ENCODE measurements around the gene TSSK3. TPM values are rescaled to one million over a fixed set of nuclear protein-coding genes. Genes with fewer than 3 reads are reported as not detected.

The TSSK3 gene
- total RNA-seq, 4 donors from 2014 or later, result 1.3 to 1.4 TPM; not detected in 2

DNA sequence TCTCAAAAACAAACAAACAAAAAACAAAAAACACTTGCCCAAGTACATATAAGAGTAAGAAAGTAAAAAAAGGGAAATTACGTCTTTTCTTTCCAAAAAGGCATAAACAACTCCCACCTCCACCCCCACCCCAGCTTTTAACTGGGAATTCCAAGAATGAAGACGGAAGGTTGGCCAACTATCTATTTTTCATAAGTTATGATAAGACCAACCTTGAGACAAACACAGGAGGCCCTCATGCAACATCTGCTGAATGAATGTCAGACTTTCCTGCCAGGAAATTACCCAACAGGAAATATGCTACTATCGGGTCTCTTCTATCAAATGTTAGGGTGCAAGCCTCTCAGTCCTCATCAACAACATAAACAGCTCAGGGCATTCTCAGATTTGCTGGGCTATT is 30.0 kb downstream of the TSSK3 start:
- 71 to 76% methylated on average over 2 to 3 of the region's 3 CpGs for whole genome bisulfite sequencing, 2 donors (ENCODE audit: low coverage in 1 of 2)
- Histone ChIP-seq H3K4me1 (peaks cover 23 to 34% (median 29%) of the 10 kb centered on the region in 4 donors), H3K4me3 (no peak overlapping the region), H3K9me3 (no peaks in the 10 kb centered on the region), H3K36me3 (peaks cover 0 to 23% (median 11%) of the 10 kb centered on the region in 4 donors), H3K27me3 (no peaks in the 10 kb centered on the region), H3K27ac (no peak overlapping the region)
- DNase-seq, result no peak
- in situ Hi-C loops (cut with MboI; ENCODE audit: low pct_ligation_motif_present in 1 of 4, low pct_unique_long_range_greater_than_20kb in 1 of 4, low sequenced_read_pairs in 3 of 4), result loop anchor here in 1 of 4 donors (25.0 kb wide), 1 partner anchor 180 kb away; the partner anchor contains the start of genes CCDC28B, DCDC2B, EIF3I and IQCC
- TF ChIP-seq POLR2AphosphoS5 (IDR thresholded peaks at IDR 0.05), result no peak
- TF ChIP-seq POLR2A (IDR thresholded peaks at IDR 0.05), result no peak
- TF ChIP-seq, protein P1, sequence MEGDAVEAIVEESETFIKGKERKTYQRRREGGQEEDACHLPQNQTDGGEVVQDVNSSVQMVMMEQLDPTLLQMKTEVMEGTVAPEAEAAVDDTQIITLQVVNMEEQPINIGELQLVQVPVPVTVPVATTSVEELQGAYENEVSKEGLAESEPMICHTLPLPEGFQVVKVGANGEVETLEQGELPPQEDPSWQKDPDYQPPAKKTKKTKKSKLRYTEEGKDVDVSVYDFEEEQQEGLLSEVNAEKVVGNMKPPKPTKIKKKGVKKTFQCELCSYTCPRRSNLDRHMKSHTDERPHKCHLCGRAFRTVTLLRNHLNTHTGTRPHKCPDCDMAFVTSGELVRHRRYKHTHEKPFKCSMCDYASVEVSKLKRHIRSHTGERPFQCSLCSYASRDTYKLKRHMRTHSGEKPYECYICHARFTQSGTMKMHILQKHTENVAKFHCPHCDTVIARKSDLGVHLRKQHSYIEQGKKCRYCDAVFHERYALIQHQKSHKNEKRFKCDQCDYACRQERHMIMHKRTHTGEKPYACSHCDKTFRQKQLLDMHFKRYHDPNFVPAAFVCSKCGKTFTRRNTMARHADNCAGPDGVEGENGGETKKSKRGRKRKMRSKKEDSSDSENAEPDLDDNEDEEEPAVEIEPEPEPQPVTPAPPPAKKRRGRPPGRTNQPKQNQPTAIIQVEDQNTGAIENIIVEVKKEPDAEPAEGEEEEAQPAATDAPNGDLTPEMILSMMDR (IDR thresholded peaks at IDR 0.05), result no peak
- TF ChIP-seq EP300 (IDR thresholded peaks at IDR 0.05; ENCODE audit: low read depth), result no peak
- intact Hi-C loops (cut with DNase I; ENCODE audit: low total_unique reads), result no loop called here

DNA sequence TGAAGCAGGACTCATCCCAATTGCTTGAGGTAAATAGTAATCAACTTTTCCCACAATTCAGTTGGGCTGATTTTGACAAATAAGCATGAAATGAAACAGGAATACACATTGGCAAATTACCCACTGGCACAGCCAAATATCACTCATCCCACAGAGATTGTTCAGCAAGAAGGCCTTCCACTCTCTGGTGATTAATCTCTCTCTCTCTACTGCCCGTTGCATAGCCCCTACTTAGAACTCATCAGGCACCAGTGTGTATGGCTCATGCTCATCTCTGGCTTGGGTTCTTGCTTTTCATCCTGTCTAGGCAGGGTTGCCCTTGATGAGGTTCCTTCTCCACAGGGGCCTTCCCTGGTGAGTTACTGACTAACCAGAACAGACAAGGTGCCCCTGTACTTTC is 30.8 kb downstream of the TSSK3 start:
- intact Hi-C loops (cut with DNase I; ENCODE audit: low total_unique reads), result no loop called here
- peak overlapping the region in 2 of 4 donors; percentile 65 to 77 for H3K4me3 ChIP-seq
- no peak for DNase-seq
- no peak for TF ChIP-seq EP300 (IDR thresholded peaks at IDR 0.05; ENCODE audit: low read depth)
- TF ChIP-seq POLR2A (IDR thresholded peaks at IDR 0.05), result no peak
- no peak for TF ChIP-seq POLR2AphosphoS5 (IDR thresholded peaks at IDR 0.05)
- WGBS, 2 donors (ENCODE audit: low coverage in 1 of 2), result 62% methylated on average over 1 of the region's 1 CpG; no CpG with 5 or more reads in 1 of the 2 donors
- in situ Hi-C loops (cut with MboI; ENCODE audit: low pct_ligation_motif_present in 1 of 4, low pct_unique_long_range_greater_than_20kb in 1 of 4, low sequenced_read_pairs in 3 of 4), result loop anchor here in 1 of 4 donors (25.0 kb wide), 1 partner anchor 181 kb away; the partner anchor contains the start of genes CCDC28B, DCDC2B, EIF3I and IQCC
- peak overlapping the region in 3 of 4 donors; percentile 86 to 91 (median 90) for H3K27ac ChIP-seq
- no peaks in the 10 kb centered on the region for H3K27me3 ChIP-seq
- H3K9me3 ChIP-seq, result no peaks in the 10 kb centered on the region
- peaks cover 23 to 34% (median 29%) of the 10 kb centered on the region in 4 donors for H3K4me1 ChIP-seq
- H3K36me3 ChIP-seq, result peaks cover 0 to 19% (median 7%) of the 10 kb centered on the region in 4 donors

DNA sequence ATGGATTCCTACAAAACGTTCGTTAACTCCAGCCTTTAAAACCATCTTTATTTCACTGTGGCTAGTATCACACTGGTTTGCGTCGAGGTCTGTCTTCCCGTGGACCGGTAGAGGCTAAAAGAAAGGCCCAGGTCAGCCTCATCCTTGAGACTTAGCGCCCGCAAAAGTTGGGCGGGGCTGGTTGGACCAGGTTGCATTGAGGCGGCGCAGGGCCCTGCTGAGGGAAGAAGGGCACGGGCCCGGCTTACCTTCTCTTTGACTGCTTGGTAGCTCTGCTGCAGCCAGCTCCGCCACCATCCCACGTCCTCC is 31.4 kb downstream of the TSSK3 start:
- in situ Hi-C loops (cut with MboI; ENCODE audit: low pct_ligation_motif_present in 1 of 4, low pct_unique_long_range_greater_than_20kb in 1 of 4, low sequenced_read_pairs in 3 of 4), result loop anchor here in 1 of 4 donors (25.0 kb wide), 1 partner anchor 181 kb away; the partner anchor contains the start of genes CCDC28B, DCDC2B, EIF3I and IQCC
- no peaks in the 10 kb centered on the region for H3K27me3 ChIP-seq
- H3K4me3 ChIP-seq, result peak overlapping the region; percentile 65 to 98 (median 72)
- peak overlapping the region; percentile 86 to 98 (median 90) for H3K27ac ChIP-seq
- TF ChIP-seq, protein P1 (IDR thresholded peaks at IDR 0.05), result no peak
- TF ChIP-seq POLR2A (IDR thresholded peaks at IDR 0.05) (no peak), EP300 (IDR thresholded peaks at IDR 0.05; ENCODE audit: low read depth) (no peak), POLR2AphosphoS5 (IDR thresholded peaks at IDR 0.05) (no peak)
- peaks cover 23 to 34% (median 29%) of the 10 kb centered on the region in 4 donors for H3K4me1 ChIP-seq
- H3K9me3 ChIP-seq, result no peaks in the 10 kb centered on the region
- DNase-seq, result peak; percentile 66
- intact Hi-C loops (cut with DNase I; ENCODE audit: low total_unique reads), result no loop called here
- WGBS, 2 donors (ENCODE audit: low coverage in 1 of 2), result 3 to 10% methylated on average over 2 to 15 of the region's 15 CpGs
- peaks cover 0 to 17% (median 4%) of the 10 kb centered on the region in 4 donors for H3K36me3 ChIP-seq

DNA sequence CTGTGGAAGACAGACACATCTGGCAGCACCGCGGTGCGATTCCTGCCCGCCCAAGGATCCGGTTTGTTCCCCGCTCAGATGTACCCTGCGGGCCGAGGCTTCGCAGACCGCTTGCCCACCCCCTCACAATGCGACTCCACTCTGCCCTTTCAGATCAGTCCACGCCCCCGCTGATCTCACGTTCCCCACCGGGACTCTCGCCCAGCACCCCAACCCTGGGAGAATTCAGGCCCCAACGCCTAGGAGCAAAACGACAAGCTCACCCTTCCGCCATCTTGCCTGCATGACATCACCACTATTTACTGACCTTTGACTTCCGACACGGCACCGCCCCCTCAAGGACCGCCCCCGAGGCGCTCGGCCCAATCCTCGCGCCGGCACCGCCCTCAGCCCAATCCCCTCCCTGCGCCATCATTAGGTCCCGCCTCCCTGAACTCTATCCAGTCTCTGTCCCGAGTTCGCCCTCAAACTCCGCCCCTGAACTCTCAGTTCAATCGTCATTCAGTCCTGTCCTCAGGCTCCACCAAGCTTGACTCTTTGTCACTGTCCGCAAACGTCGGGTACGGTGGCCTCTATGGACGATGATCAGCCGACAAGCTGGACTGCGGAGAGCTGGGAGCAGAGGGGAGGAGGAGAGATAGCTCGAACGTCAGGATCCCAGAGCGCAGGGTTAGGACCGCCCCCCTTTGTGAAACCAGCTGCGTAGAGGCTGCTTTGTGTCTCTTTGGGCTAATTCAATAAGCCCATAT is 32.0 kb downstream of the TSSK3 start, which contains the start of gene BSDC1:
Gene BSDC1, minus strand, starts transcription at position 301 of the 749 bp plus-strand sequence. Its CDS starts 27 bp downstream, at position 274.
- peak within 1 kb of the TSS; percentile 86 to 98 (median 90) for H3K27ac ChIP-seq
- peaks cover 23 to 34% (median 29%) of the 10 kb centered on the region in 4 donors for H3K4me1 ChIP-seq
- DNase-seq, result peak; percentile 99
- H3K27me3 ChIP-seq, result no peaks in the 10 kb centered on the region
- WGBS, 2 donors (ENCODE audit: low coverage in 1 of 2), result 0 to 2% methylated on average over 13 to 48 of the region's 48 CpGs
- no peaks in the 10 kb centered on the region for H3K9me3 ChIP-seq
- H3K4me3 ChIP-seq, result peak within 1 kb of the TSS; percentile 65 to 98 (median 72)
- in situ Hi-C loops (cut with MboI; ENCODE audit: low pct_ligation_motif_present in 1 of 4, low pct_unique_long_range_greater_than_20kb in 1 of 4, low sequenced_read_pairs in 3 of 4), result loop anchor here in 1 of 4 donors (25.0 kb wide), 1 partner anchor 182 kb away; the partner anchor contains the start of genes CCDC28B, DCDC2B, EIF3I and IQCC
- peaks cover 0 to 16% (median 4%) of the 10 kb centered on the region in 4 donors for H3K36me3 ChIP-seq
- intact Hi-C loops (cut with DNase I; ENCODE audit: low total_unique reads), result no loop called here
- no peak for TF ChIP-seq EP300 (IDR thresholded peaks at IDR 0.05; ENCODE audit: low read depth)
- TF ChIP-seq, protein P1 (IDR thresholded peaks at IDR 0.05), result no peak
- TF ChIP-seq POLR2A (IDR thresholded peaks at IDR 0.05), result peak; percentile 96
- TF ChIP-seq POLR2AphosphoS5 (IDR thresholded peaks at IDR 0.05), result peak; percentile 96 to 99 (median 98)

Measured in transverse colon (tissue), 4 donors.